ENCODE results near the gene PPM1N. TPM values are rescaled to one million over a fixed set of nuclear protein-coding genes. Genes with fewer than 3 reads are reported as not detected.

Gene PPM1N
- total RNA-seq, 1 donor, result 1.3 TPM

DNA sequence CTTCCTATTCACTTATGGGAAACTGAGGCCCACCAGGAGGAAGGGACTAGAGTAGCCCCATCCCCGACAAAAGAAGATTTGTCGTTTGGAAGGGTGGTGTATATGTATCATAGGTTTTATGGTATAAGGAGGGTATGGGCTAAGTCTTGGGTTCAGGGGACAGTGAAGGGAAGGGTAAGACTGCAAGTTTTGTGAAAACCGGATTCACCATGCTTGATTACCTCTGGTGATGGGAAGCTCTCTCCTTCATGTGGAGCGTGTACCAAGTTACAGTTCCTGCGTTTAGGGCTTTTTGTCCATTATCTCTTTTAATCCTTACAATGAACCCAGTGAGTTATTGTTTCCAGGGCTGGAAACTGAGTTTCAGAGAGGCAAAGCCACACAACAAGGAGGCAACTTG, 12.8 kb downstream of the PPM1N start:
- TF ChIP-seq CTCF (IDR thresholded peaks at IDR 0.05; ENCODE audit: insufficient read depth, low read depth, low read length), result no peak
- H3K4me3 ChIP-seq (ENCODE audit: low read depth, low read length), result no peak overlapping the region
- DNase-seq (ENCODE audit: low read depth), result no peak

- no peak for TF ChIP-seq CTCF (IDR thresholded peaks at IDR 0.05; ENCODE audit: insufficient read depth, low read depth, low read length)
- no peak overlapping the region for H3K4me3 ChIP-seq (ENCODE audit: low read depth, low read length)
- no peak for DNase-seq (ENCODE audit: low read depth)
These were observed 14.7 kb downstream of the PPM1N start for GRCh38 chr19:45512881-45513483.

DNA sequence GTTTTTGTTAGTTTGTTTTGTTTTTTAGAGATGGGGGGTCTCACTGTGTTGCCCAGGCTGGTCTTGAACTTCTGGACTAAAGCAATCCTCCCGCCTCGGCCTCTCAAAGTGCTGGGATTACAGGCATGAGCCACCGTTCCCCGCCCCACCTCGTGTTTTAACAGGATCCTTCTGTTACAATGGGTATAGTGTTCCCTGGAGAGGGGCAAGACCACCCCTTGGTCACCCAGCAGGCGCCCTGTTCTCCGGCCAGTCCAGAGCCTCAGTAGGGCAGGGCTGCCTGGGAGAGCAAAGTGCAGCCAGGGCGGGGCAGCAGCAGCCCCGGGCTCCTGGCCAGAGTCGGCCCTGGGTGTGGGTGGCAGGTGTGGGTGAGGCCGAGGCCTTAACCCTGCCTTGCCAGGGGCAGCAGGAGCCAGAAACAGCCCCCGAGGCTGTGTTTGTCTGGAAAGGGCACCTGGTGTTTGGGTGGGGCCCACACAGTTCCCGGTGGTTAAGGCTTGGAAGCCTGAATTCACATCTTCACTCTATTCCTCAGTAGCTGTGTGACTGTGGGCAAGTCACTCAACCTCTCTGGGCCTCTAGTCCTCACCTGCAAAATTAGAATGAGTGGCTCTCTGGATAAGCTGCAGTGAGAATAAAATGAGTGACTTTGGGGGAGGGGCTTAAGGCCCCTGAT, 16.3 kb downstream of the PPM1N start:
- no peak for TF ChIP-seq CTCF (IDR thresholded peaks at IDR 0.05; ENCODE audit: insufficient read depth, low read depth, low read length)
- DNase-seq (ENCODE audit: low read depth), result no peak
- no peak overlapping the region for H3K4me3 ChIP-seq (ENCODE audit: low read depth, low read length)

- DNase-seq (ENCODE audit: low read depth), result no peak
- H3K4me3 ChIP-seq (ENCODE audit: low read depth, low read length), result no peak overlapping the region
- no peak for TF ChIP-seq CTCF (IDR thresholded peaks at IDR 0.05; ENCODE audit: insufficient read depth, low read depth, low read length)
These were observed 16.9 kb downstream of the PPM1N start for GRCh38 chr19:45515081-45515624.

- H3K4me3 ChIP-seq (ENCODE audit: low read depth, low read length), result no peak overlapping the region
- no peak for TF ChIP-seq CTCF (IDR thresholded peaks at IDR 0.05; ENCODE audit: insufficient read depth, low read depth, low read length)
- DNase-seq (ENCODE audit: low read depth), result no peak
These were observed 17.7 kb downstream of the PPM1N start for GRCh38 chr19:45515807-45516401.

- no peak overlapping the region for H3K4me3 ChIP-seq (ENCODE audit: low read depth, low read length)
- no peak for TF ChIP-seq CTCF (IDR thresholded peaks at IDR 0.05; ENCODE audit: insufficient read depth, low read depth, low read length)
- DNase-seq (ENCODE audit: low read depth), result no peak
These were observed 19.0 kb downstream of the PPM1N start for GRCh38 chr19:45517238-45517637.
